ENCODE measurements around the gene PRM1.

Gene PRM1

GRCh38 chr16:11320170-11320569 lies 39.0 kb upstream of the PRM1 start:
- Histone ChIP-seq H3K9ac (ENCODE audit: low read depth, low read length) (no peak overlapping the region), H3K9me3 (ENCODE audit: control insufficient read depth, insufficient read depth, low read length) (no peaks in the 10 kb centered on the region), H3K4me1 (ENCODE audit: insufficient read depth, low read length) (peaks cover 13% of the 10 kb centered on the region; the same call in 1 of the 2 replicates), H3K36me3 (ENCODE audit: insufficient read depth, low read length) (no peaks in the 10 kb centered on the region; the same call in 1 of the 2 replicates)

DNA sequence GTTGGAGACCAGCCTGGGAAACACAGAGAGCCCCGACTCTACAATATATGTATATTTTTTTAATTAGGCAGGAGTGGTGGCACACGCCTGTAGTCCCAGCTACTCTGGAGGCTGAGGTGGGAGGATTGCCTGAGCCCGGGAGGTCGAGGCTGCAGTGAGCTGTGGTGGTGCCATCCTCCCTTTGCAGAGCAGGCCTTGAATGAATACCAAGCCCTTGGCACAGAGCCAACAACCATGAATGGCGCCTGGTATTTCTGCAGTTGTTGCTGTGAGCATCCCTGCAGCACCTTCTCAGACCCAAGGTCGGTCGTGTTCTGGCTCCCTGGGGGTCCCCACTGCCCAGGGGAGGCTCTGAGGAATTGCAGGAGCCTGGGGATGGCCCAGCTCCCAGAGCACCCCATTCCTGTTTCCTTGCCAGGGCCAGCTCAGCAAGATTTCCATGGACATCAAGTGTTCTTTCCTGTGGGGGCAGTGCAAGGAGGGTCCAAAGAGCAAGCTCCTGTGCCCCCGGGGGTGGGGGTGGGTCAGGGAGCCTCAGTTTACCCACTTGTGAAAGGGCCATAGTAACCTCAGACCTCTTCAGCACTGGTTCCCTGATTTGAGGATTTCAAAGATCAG lies 38.5 kb upstream of the PRM1 start:
- Histone ChIP-seq H3K36me3 (ENCODE audit: insufficient read depth, low read length) (no peaks in the 10 kb centered on the region; the same call in 1 of the 2 replicates), H3K9me3 (ENCODE audit: control insufficient read depth, insufficient read depth, low read length) (no peaks in the 10 kb centered on the region), H3K4me1 (ENCODE audit: insufficient read depth, low read length) (peaks cover 18% of the 10 kb centered on the region; the same call in 1 of the 2 replicates), H3K9ac (ENCODE audit: low read depth, low read length) (no peak overlapping the region)

GRCh38 chr16:11318817-11319216 lies 37.7 kb upstream of the PRM1 start:
- Histone ChIP-seq H3K9ac (ENCODE audit: low read depth, low read length) (no peak overlapping the region), H3K4me1 (ENCODE audit: insufficient read depth, low read length) (peaks cover 25% of the 10 kb centered on the region), H3K9me3 (ENCODE audit: control insufficient read depth, insufficient read depth, low read length) (no peaks in the 10 kb centered on the region), H3K36me3 (ENCODE audit: insufficient read depth, low read length) (no peaks in the 10 kb centered on the region; the same call in 1 of the 2 replicates)

- Histone ChIP-seq H3K9me3 (ENCODE audit: control insufficient read depth, insufficient read depth, low read length) (no peaks in the 10 kb centered on the region), H3K36me3 (ENCODE audit: insufficient read depth, low read length) (no peaks in the 10 kb centered on the region; the same call in 1 of the 2 replicates), H3K4me1 (ENCODE audit: insufficient read depth, low read length) (peaks cover 40% of the 10 kb centered on the region), H3K9ac (ENCODE audit: low read depth, low read length) (peak overlapping the region; percentile 19)
Measured at GRCh38 chr16:11316331-11317015, 35.3 kb upstream of the PRM1 start.

DNA sequence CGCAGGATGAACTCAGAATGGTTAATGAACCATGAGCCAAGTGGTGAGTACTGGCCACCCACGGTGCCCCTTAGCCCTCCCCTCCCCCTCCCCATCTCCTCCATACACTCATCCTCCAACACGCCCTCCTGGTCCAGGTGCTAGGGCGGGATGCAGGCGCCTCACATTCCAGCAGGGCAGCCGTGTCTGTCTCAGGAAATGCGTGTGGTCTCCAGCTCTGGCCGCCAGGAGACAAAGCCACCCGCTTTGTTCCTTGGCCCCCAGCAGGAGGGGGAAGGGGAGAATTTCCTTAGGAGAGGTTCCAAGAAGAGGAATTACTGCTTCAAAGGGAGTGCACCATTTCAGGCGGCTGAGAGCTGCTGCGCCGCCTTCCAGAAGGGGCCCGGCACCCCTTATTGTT lies 34.4 kb upstream of the PRM1 start:
- Histone ChIP-seq H3K9ac (ENCODE audit: low read depth, low read length) (peak overlapping the region; percentile 19), H3K36me3 (ENCODE audit: insufficient read depth, low read length) (no peaks in the 10 kb centered on the region; the same call in 1 of the 2 replicates), H3K4me1 (ENCODE audit: insufficient read depth, low read length) (peaks cover 40% of the 10 kb centered on the region)

GRCh38 chr16:11314309-11314894 lies 33.3 kb upstream of the PRM1 start:
- H3K4me1 ChIP-seq (ENCODE audit: insufficient read depth, low read length) = peaks cover 38% of the 10 kb centered on the region
- no peaks in the 10 kb centered on the region; the same call in 1 of the 2 replicates for H3K36me3 ChIP-seq (ENCODE audit: insufficient read depth, low read length)
- no peak overlapping the region for H3K9ac ChIP-seq (ENCODE audit: low read depth, low read length)
- H3K9me3 ChIP-seq (ENCODE audit: control insufficient read depth, insufficient read depth, low read length) = no peaks in the 10 kb centered on the region

More for the DNA sequence above, 34.4 kb upstream of the PRM1 start:
- H3K9me3 ChIP-seq (ENCODE audit: control insufficient read depth, insufficient read depth, low read length) = no peaks in the 10 kb centered on the region

GRCh38 chr16:11313493-11314308 lies 32.6 kb upstream of the PRM1 start:
- H3K9me3 ChIP-seq (ENCODE audit: control insufficient read depth, insufficient read depth, low read length) = no peaks in the 10 kb centered on the region
- H3K9ac ChIP-seq (ENCODE audit: low read depth, low read length) = no peak overlapping the region
- no peaks in the 10 kb centered on the region for H3K36me3 ChIP-seq (ENCODE audit: insufficient read depth, low read length)
- peaks cover 40% of the 10 kb centered on the region for H3K4me1 ChIP-seq (ENCODE audit: insufficient read depth, low read length)

GRCh38 chr16:11312718-11313492 lies 31.8 kb upstream of the PRM1 start:
- no peaks in the 10 kb centered on the region for H3K9me3 ChIP-seq (ENCODE audit: control insufficient read depth, insufficient read depth, low read length)
- H3K4me1 ChIP-seq (ENCODE audit: insufficient read depth, low read length) = peaks cover 44% of the 10 kb centered on the region
- H3K36me3 ChIP-seq (ENCODE audit: insufficient read depth, low read length) = no peaks in the 10 kb centered on the region
- peak overlapping the region; percentile 26; the same call in 1 of the 2 replicates for H3K9ac ChIP-seq (ENCODE audit: low read depth, low read length)

GRCh38 chr16:11310997-11311561 lies 29.9 kb upstream of the PRM1 start:
- Histone ChIP-seq H3K9me3 (ENCODE audit: control insufficient read depth, insufficient read depth, low read length) (no peaks in the 10 kb centered on the region), H3K36me3 (ENCODE audit: insufficient read depth, low read length) (no peaks in the 10 kb centered on the region), H3K4me1 (ENCODE audit: insufficient read depth, low read length) (peaks cover 41% of the 10 kb centered on the region), H3K9ac (ENCODE audit: low read depth, low read length) (no peak overlapping the region)

DNA sequence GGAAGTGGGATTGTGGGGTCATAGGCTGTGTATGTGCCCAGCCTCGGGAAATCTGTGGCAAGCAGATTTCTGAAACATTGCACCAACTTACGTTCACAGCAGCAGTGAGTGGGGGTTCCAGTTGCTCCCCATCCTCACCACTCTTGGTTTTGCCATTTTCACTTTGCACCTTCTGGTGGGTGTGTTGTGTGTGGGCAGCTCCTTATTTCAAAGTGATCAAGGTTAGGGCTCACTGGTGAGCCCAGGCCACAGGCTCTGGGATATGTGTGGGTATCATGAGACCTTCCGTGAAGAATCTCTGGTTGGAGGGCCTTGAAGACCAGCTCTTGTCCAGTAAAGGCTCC lies 29.5 kb upstream of the PRM1 start:
- Histone ChIP-seq H3K36me3 (ENCODE audit: insufficient read depth, low read length) (no peaks in the 10 kb centered on the region), H3K4me1 (ENCODE audit: insufficient read depth, low read length) (peaks cover 40% of the 10 kb centered on the region), H3K9me3 (ENCODE audit: control insufficient read depth, insufficient read depth, low read length) (no peaks in the 10 kb centered on the region), H3K9ac (ENCODE audit: low read depth, low read length) (no peak overlapping the region)

DNA sequence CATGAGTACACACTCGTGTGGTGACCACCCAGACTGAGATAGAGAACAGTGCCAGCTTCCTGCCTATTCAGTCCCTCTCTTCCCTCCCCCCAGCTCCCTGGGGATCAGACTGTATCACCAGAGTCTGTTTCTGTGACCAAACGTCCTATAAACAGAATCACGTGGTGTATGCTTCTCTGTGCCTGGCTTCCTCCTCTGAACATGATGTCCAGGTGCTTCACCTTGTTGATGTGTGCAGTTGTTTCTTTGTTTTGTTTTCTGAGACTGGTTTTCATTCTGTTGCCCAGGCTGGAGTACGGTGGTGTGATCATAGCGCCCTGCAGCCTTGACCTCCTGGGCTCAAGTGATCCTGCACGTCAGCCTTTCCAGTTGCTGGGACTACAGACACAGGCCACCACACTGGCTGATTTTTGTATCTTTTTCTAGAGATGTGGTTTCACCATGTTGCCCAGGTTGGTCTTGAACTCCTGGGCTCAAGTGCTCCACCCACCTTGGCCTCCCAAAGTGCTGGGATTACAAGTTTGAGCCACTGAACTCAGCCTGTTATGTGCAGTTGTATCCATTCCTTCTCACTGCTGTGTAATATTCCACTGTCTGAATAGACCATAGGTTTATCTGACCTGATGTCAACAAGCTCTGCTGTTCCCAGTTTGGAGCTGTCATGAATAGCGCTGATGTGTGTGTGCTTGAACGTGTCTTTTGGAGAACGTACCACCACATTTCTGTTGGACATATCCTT lies 28.9 kb upstream of the PRM1 start:
- Histone ChIP-seq H3K36me3 (ENCODE audit: insufficient read depth, low read length) (no peaks in the 10 kb centered on the region), H3K9ac (ENCODE audit: low read depth, low read length) (no peak overlapping the region), H3K4me1 (ENCODE audit: insufficient read depth, low read length) (peaks cover 37% of the 10 kb centered on the region), H3K9me3 (ENCODE audit: control insufficient read depth, insufficient read depth, low read length) (no peaks in the 10 kb centered on the region)

DNA sequence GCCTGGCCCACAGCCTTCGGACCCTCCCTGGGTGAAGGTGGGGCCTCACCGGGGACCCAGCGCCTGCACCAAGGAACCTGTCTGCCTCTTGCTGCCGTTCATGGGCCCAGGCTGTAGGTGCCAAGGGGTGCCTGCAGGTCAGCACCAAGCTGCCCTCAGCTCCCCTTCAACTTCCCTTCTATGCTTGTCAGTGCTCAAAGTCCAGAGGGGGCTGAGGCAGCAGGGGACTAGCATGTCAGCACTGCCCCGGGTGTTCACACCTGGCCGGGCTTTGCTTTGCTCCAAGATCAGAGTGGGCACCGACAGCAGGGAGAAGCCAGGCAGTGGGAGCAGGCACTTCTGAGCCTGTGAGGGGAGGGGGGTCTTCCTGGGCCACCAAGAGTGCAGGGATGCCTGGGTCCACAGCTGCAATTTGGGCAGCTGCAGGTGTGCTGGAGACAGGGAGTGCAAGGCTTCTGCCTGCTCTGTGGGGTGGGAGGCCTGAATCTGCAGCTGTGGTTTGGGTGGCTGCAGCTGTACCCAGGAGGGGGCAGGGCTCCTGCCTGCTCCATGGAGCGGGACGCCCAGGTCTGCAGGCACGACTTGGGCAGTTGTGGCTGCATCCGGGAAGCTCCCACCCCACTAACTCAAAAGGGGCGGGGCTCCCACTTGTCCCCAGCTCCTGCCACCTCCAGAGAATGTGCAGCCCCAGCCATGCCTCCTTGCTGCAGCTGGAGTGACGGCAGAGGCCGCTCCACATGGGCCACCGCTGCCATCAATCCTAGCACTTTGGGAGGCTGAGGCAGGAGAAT lies 27.6 kb upstream of the PRM1 start:
- Histone ChIP-seq H3K36me3 (ENCODE audit: insufficient read depth, low read length) (no peaks in the 10 kb centered on the region), H3K4me1 (ENCODE audit: insufficient read depth, low read length) (peaks cover 24% of the 10 kb centered on the region), H3K9me3 (ENCODE audit: control insufficient read depth, insufficient read depth, low read length) (no peaks in the 10 kb centered on the region), H3K9ac (ENCODE audit: low read depth, low read length) (no peak overlapping the region)
